Mesenchymal stem cell (in vitro differentiated cells and primary cell): ENCODE data around the gene HRH1.

ENCODE experiments used
- DNase-seq: peaks from one replicate; pipeline ENCODE4 v3.0.0-alpha.2; 2013
- H2AFZ ChIP-seq: one replicate; pipeline ENCODE4 v1.6.1; 2013; ENCODE audit warnings: low read depth, mild to moderate bottlenecking, control low read depth, inconsistent platforms, low read length, moderate library complexity
- H2AK5ac ChIP-seq: 2 replicates; pipeline ENCODE4 v1.6.1; 2013; ENCODE audit warnings: low read length, moderate library complexity, mild to moderate bottlenecking, inconsistent platforms; ENCODE audit not compliant: severe bottlenecking
- H2BK120ac ChIP-seq: one replicate; pipeline ENCODE4 v1.6.1; 2013; ENCODE audit warnings: low read depth, mild to moderate bottlenecking, inconsistent platforms, low read length, moderate library complexity
- H2BK12ac ChIP-seq, 2 experiments: one replicate each; pipeline ENCODE4 v1.6.1; 2013; ENCODE audit warnings: inconsistent platforms in 2 of 2, low read length in 2 of 2, mild to moderate bottlenecking in 2 of 2, moderate library complexity in 2 of 2, control low read depth in 1 of 2
- H2BK15ac ChIP-seq: one replicate; pipeline ENCODE4 v1.6.1; 2013; ENCODE audit warnings: mild to moderate bottlenecking, low read depth, inconsistent platforms; ENCODE audit not compliant: poor library complexity, severe bottlenecking
- H2BK5ac ChIP-seq: 2 replicates; pipeline ENCODE4 v1.6.1; 2013; ENCODE audit warnings: low read depth, mild to moderate bottlenecking, low read length, control low read depth, inconsistent platforms; ENCODE audit not compliant: poor library complexity, severe bottlenecking
- H3K14ac ChIP-seq, 2 experiments: one replicate each; pipeline ENCODE4 v1.6.1; 2013; ENCODE audit warnings: inconsistent platforms in 2 of 2, low read length in 2 of 2, control low read depth in 1 of 2, mild to moderate bottlenecking in 1 of 2, moderate library complexity in 1 of 2
- H3K18ac ChIP-seq, 2 experiments: one replicate each; pipeline ENCODE4 v1.6.1; 2013; ENCODE audit warnings: inconsistent platforms in 2 of 2, low read length in 2 of 2, control low read depth in 1 of 2, low read depth in 1 of 2, mild to moderate bottlenecking in 1 of 2
- H3K23ac ChIP-seq, 2 experiments: one replicate each; pipeline ENCODE4 v1.6.1; 2013; ENCODE audit warnings: inconsistent platforms in 2 of 2, low read length in 2 of 2, mild to moderate bottlenecking in 2 of 2, moderate library complexity in 2 of 2, control low read depth in 1 of 2
- H3K27ac ChIP-seq: 2 replicates; pipeline ENCODE4 v1.5.1; 2013; ENCODE audit warnings: mild to moderate bottlenecking, moderate library complexity, low read length, control low read depth, inconsistent platforms; ENCODE audit not compliant: poor library complexity, severe bottlenecking
- H3K27me3 ChIP-seq, 2 experiments: 2 replicates each; pipeline versions ENCODE4 v1.6.1 to v1.7.0; 2013; ENCODE audit warnings: low read length in 2 of 2, mild to moderate bottlenecking in 2 of 2, moderate library complexity in 2 of 2, control low read depth in 1 of 2, inconsistent platforms in 1 of 2; ENCODE audit not compliant: control insufficient read depth in 1 of 2, insufficient read depth in 1 of 2
- H3K36me3 ChIP-seq, 2 experiments: 2 replicates each; pipeline versions ENCODE4 v1.6.1 to v1.7.0; 2013; ENCODE audit warnings: low read length in 2 of 2, control low read depth in 1 of 2, inconsistent platforms in 1 of 2, low read depth in 1 of 2, mild to moderate bottlenecking in 1 of 2; ENCODE audit not compliant: insufficient read depth in 2 of 2, control insufficient read depth in 1 of 2
- H3K4ac ChIP-seq, 2 experiments: one replicate each; pipeline ENCODE4 v1.6.1; 2013; ENCODE audit warnings: inconsistent platforms in 2 of 2, low read length in 2 of 2, mild to moderate bottlenecking in 2 of 2, moderate library complexity in 2 of 2, control low read depth in 1 of 2, low read depth in 1 of 2
- H3K4me1 ChIP-seq: 2 replicates; pipeline ENCODE4 v1.6.1; 2013; ENCODE audit warnings: low read depth, low read length, control low read depth; ENCODE audit not compliant: control insufficient read depth, insufficient read depth
- H3K4me2 ChIP-seq: 2 replicates; pipeline ENCODE4 v1.6.1; 2013; ENCODE audit warnings: low read length, mild to moderate bottlenecking, inconsistent platforms; ENCODE audit not compliant: poor library complexity, severe bottlenecking
- H3K4me3 ChIP-seq, 2 experiments: 2 replicates each; pipeline versions ENCODE4 v1.5.1 to v1.7.0; 2013; ENCODE audit warnings: low read length in 2 of 2, mild to moderate bottlenecking in 2 of 2, control low read depth in 1 of 2, low read depth in 1 of 2; ENCODE audit not compliant: insufficient read depth in 1 of 2
- H3K79me1 ChIP-seq: replicated peaks from 2 replicates; pipeline ENCODE4 v1.6.1; 2013; ENCODE audit warnings: mild to moderate bottlenecking, control low read depth, low read length, inconsistent platforms; ENCODE audit not compliant: poor library complexity, severe bottlenecking
- H3K9ac ChIP-seq: 2 replicates; pipeline ENCODE4 v1.7.0; 2013; ENCODE audit warnings: mild to moderate bottlenecking, low read length, moderate library complexity
- H3K9me3 ChIP-seq: 2 replicates; pipeline ENCODE4 v1.7.0; 2013; ENCODE audit warnings: mild to moderate bottlenecking, low read length; ENCODE audit not compliant: control insufficient read depth
- H4K8ac ChIP-seq: one replicate; pipeline ENCODE4 v1.6.1; 2013; ENCODE audit warnings: inconsistent platforms, mild to moderate bottlenecking, low read length, moderate library complexity
- H4K91ac ChIP-seq: one replicate; pipeline ENCODE4 v1.6.1; 2013; ENCODE audit warnings: mild to moderate bottlenecking, low read length, inconsistent platforms
- WGBS: methylation state at CpG from one replicate; pipeline ENCODE4 v1.1.7; 2013; ENCODE audit warnings: mixed read lengths; 5-methylcytosine and 5-hydroxymethylcytosine counted together

Gene HRH1

GRCh38 chr3:11248596-11248995 lies 94.3 kb downstream of the HRH1 start:
- peaks cover 0 to 18% of the 10 kb centered on the region in 2 experiments for H3K36me3 ChIP-seq

GRCh38 chr3:11250902-11251806 lies 96.9 kb downstream of the HRH1 start:
- H2BK120ac ChIP-seq, result no peak overlapping the region
- H2BK15ac ChIP-seq, result no peak overlapping the region
- no peak overlapping the region for H2AFZ ChIP-seq
- no peak overlapping the region for H3K14ac ChIP-seq
- H2AK5ac ChIP-seq, result no peak overlapping the region
- no peaks in the 10 kb centered on the region for H3K9me3 ChIP-seq
- no peak overlapping the region for H3K18ac ChIP-seq
- peaks cover 20% of the 10 kb centered on the region for H3K79me1 ChIP-seq
- no peaks in the 10 kb centered on the region for H3K27me3 ChIP-seq
- H3K27ac ChIP-seq, result no peak overlapping the region
- peaks cover 9 to 19% of the 10 kb centered on the region in 2 experiments for H3K36me3 ChIP-seq
- WGBS, result 63% methylated on average over 7 of the region's 10 CpGs
- no peak overlapping the region for H3K4me2 ChIP-seq
- H4K8ac ChIP-seq, result no peak overlapping the region
- no peak overlapping the region for H3K4ac ChIP-seq
- H3K9ac ChIP-seq, result peak overlapping the region; percentile 9
- no peak overlapping the region for H2BK12ac ChIP-seq
- H4K91ac ChIP-seq, result no peak overlapping the region
- no peak overlapping the region for H3K4me3 ChIP-seq
- no peak overlapping the region for H3K23ac ChIP-seq
- H2BK5ac ChIP-seq, result no peak overlapping the region
- DNase-seq, result no peak
- H3K4me1 ChIP-seq, result peaks cover 4% of the 10 kb centered on the region

More at GRCh38 chr3:11248596-11248995, 94.3 kb downstream of the HRH1 start:
- H3K23ac ChIP-seq, result no peak overlapping the region
- H3K4me2 ChIP-seq, result no peak overlapping the region
- no peak overlapping the region for H4K8ac ChIP-seq
- no peak overlapping the region for H3K18ac ChIP-seq
- no peak overlapping the region for H2AK5ac ChIP-seq
- peaks cover 22% of the 10 kb centered on the region for H3K79me1 ChIP-seq
- no peak overlapping the region for H2BK15ac ChIP-seq
- H3K27me3 ChIP-seq, result no peaks in the 10 kb centered on the region
- no peak overlapping the region for H2BK5ac ChIP-seq
- no peak overlapping the region for H3K4ac ChIP-seq
- no peak overlapping the region for H2BK12ac ChIP-seq
- 76% methylated on average over 5 of the region's 6 CpGs for WGBS
- H3K4me1 ChIP-seq, result peaks cover 6% of the 10 kb centered on the region
- H3K4me3 ChIP-seq, result no peak overlapping the region
- H3K9ac ChIP-seq, result no peak overlapping the region
- no peak overlapping the region for H3K14ac ChIP-seq
- no peak overlapping the region for H4K91ac ChIP-seq
- H3K9me3 ChIP-seq, result no peaks in the 10 kb centered on the region
- peak; percentile 26 for DNase-seq
- H2AFZ ChIP-seq, result no peak overlapping the region
- H3K27ac ChIP-seq, result no peak overlapping the region
- H2BK120ac ChIP-seq, result no peak overlapping the region

- no peak overlapping the region for H3K4me3 ChIP-seq
- H3K27ac ChIP-seq, result no peak overlapping the region
- H2AFZ ChIP-seq, result no peak overlapping the region
- 85% methylated on average over 6 of the region's 6 CpGs for WGBS
- H3K79me1 ChIP-seq, result peaks cover 20% of the 10 kb centered on the region
- no peak overlapping the region for H3K23ac ChIP-seq
- no peaks in the 10 kb centered on the region for H3K9me3 ChIP-seq
- no peak overlapping the region for H3K14ac ChIP-seq
- H3K9ac ChIP-seq, result no peak overlapping the region
- no peaks in the 10 kb centered on the region for H3K27me3 ChIP-seq
- no peak for DNase-seq
- H3K4me2 ChIP-seq, result no peak overlapping the region
- H4K8ac ChIP-seq, result no peak overlapping the region
- no peak overlapping the region for H3K4ac ChIP-seq
- H2BK120ac ChIP-seq, result no peak overlapping the region
- H2AK5ac ChIP-seq, result no peak overlapping the region
- H3K4me1 ChIP-seq, result peaks cover 2% of the 10 kb centered on the region
- H3K18ac ChIP-seq, result no peak overlapping the region
- no peak overlapping the region for H4K91ac ChIP-seq
- H2BK15ac ChIP-seq, result no peak overlapping the region
- peaks cover 9 to 16% of the 10 kb centered on the region in 2 experiments for H3K36me3 ChIP-seq
- no peak overlapping the region for H2BK12ac ChIP-seq
- H2BK5ac ChIP-seq, result no peak overlapping the region
Observed at GRCh38 chr3:11251807-11252176, 97.5 kb downstream of the HRH1 start.

- no peak overlapping the region for H3K18ac ChIP-seq
- no peak overlapping the region for H4K8ac ChIP-seq
- H3K79me1 ChIP-seq, result peaks cover 20% of the 10 kb centered on the region
- H2AK5ac ChIP-seq, result no peak overlapping the region
- H3K14ac ChIP-seq, result no peak overlapping the region
- H3K27me3 ChIP-seq, result no peaks in the 10 kb centered on the region
- no peaks in the 10 kb centered on the region for H3K4me1 ChIP-seq
- no peak overlapping the region for H2BK15ac ChIP-seq
- H4K91ac ChIP-seq, result no peak overlapping the region
- no peak for DNase-seq
- no peak overlapping the region for H3K4me2 ChIP-seq
- no peak overlapping the region for H2BK120ac ChIP-seq
- H3K4ac ChIP-seq, result no peak overlapping the region
- no peaks in the 10 kb centered on the region for H3K9me3 ChIP-seq
- H3K4me3 ChIP-seq, result no peak overlapping the region
- no peak overlapping the region for H3K9ac ChIP-seq
- no peak overlapping the region for H2AFZ ChIP-seq
- H2BK5ac ChIP-seq, result no peak overlapping the region
- H2BK12ac ChIP-seq, result no peak overlapping the region
- H3K27ac ChIP-seq, result no peak overlapping the region
- H3K36me3 ChIP-seq, result peaks cover 20 to 27% of the 10 kb centered on the region in 2 experiments
- no peak overlapping the region for H3K23ac ChIP-seq
- 91% methylated on average over 4 of the region's 6 CpGs for WGBS
Observed at GRCh38 chr3:11254876-11255275, 100.6 kb downstream of the HRH1 start.
